Measurements from ENCODE around the gene GRIK2. TPM values are rescaled to one million over a fixed set of nuclear protein-coding genes. Genes with fewer than 3 reads are reported as not detected.

GRIK2 gene
- total and polyA plus RNA-seq, 2 of the 4 experiments (the other 2 are of a cell fraction), result 8.2 to 15.2 TPM

DNA sequence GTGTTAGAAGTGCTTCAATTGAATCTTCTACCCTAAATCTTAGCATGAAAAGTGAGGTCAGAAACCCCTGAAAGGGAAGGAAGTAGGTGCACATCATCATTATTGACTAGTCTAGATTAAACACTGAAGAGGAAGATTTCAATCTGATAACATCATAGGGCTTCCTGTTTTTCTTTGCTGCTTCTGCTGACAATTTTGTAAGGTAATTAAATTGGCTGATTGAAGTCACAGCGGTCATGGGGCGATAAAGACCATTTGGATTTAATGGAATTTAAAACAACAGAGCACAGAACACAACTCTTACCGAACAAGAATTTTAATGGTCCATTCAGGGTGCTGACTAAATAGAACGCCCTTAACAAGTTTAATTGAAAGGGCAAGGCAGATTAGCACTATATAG lies 11.3 kb downstream of the GRIK2 start:
- WGBS, 2 experiments (ENCODE audit: extremely low coverage in 2 of 2, insufficient read length in 1 of 2), result no CpG with 5 or more reads among the region's 4 CpGs
- H3K14ac ChIP-seq (replicated peaks; ENCODE audit: low read depth, low read length), result no peak overlapping the region
- H3K18ac ChIP-seq (ENCODE audit: low read depth, low read length), result no peak overlapping the region
- H4K20me1 ChIP-seq (ENCODE audit: insufficient read depth, low read length), result no peaks in the 10 kb centered on the region
- ChIA-PET CTCF (no interaction called here), POLR2A (ENCODE audit: unreplicated experiment) (interaction anchor here (0.6 kb wide), 1 partner anchor 10 kb away, joined by 4 read pairs; no protein-coding TSS in a partner anchor)
- H2BK120ac ChIP-seq (ENCODE audit: low read depth, low read length), result no peak overlapping the region
- H4K8ac ChIP-seq (ENCODE audit: low read depth in 2 of 2, low read length in 2 of 2), result no peak overlapping the region
- H3K27ac ChIP-seq (ENCODE audit: insufficient read depth, low read length), result no peak overlapping the region
- H3K56ac ChIP-seq (ENCODE audit: extremely low read depth, insufficient read depth, low read length), result no peak overlapping the region
- no peak overlapping the region for H4K5ac ChIP-seq (ENCODE audit: low read depth, low read length)
- no peak for TF ChIP-seq BHLHE40 (IDR thresholded peaks at IDR 0.05; ENCODE audit: low read depth, low read length)
- no peak for TF ChIP-seq RFX5 (IDR thresholded peaks at IDR 0.05; ENCODE audit: low read depth, low read length)
- TF ChIP-seq FOS (IDR thresholded peaks at IDR 0.05; ENCODE audit: low read depth, low read length), result no peak
- no peak overlapping the region for H2AK9ac ChIP-seq (replicated peaks; ENCODE audit: low read depth, low read length, poor library complexity)
- H3K27me3 ChIP-seq (ENCODE audit: control insufficient read depth, insufficient read depth, low read length), result no peaks in the 10 kb centered on the region
- dilution Hi-C loops (cut with HindIII; ENCODE audit: low sequenced_read_pairs, unreplicated experiment) (no loop called here), in situ Hi-C loops (cut with MboI; ENCODE audit: low sequenced_read_pairs) (no loop called here), intact Hi-C loops (cut with micrococcal nuclease) (loop anchor here (5.0 kb wide), 1 partner anchor 38 kb away; no protein-coding TSS in a partner anchor)
- H3K4ac ChIP-seq (ENCODE audit: low read depth, low read length), result no peak overlapping the region
- no peaks in the 10 kb centered on the region for H3K9me1 ChIP-seq (ENCODE audit: insufficient read depth, low read length)
- 0 out of 2 replicates have a peak, but pooled peaks cover 8% of the 10 kb centered on the region for H3K4me1 ChIP-seq (ENCODE audit: control insufficient read depth, insufficient read depth, low read length)
- H4K91ac ChIP-seq (ENCODE audit: insufficient read depth, low read depth, low read length), result no peak overlapping the region
- H3K36me3 ChIP-seq (ENCODE audit: control insufficient read depth, insufficient read depth, low read length), result no peaks in the 10 kb centered on the region; the same call in 1 of the 2 replicates
- H3K9ac ChIP-seq (ENCODE audit: low read depth, low read length), result no peak overlapping the region
- H3K79me1 ChIP-seq (ENCODE audit: low read depth in 1 of 2, low read length in 2 of 2), result peaks cover 0 to 14% of the 10 kb centered on the region in 2 experiments; a peak in 2 of 4 replicates
- H3K23ac ChIP-seq (ENCODE audit: low read depth, low read length), result no peak overlapping the region
- no peak overlapping the region for H2BK20ac ChIP-seq (ENCODE audit: low read depth, low read length)
- H2BK5ac ChIP-seq (ENCODE audit: low read depth, low read length, poor library complexity, severe bottlenecking), result no peak overlapping the region
- ATAC-seq (ENCODE audit: low read depth) (no peak), DNase-seq (no peak)
- H3K4me3 ChIP-seq (ENCODE audit: insufficient read depth, low read depth, low read length), result no peak overlapping the region
- BruUV-seq (replicated peaks), result no TSS peak
- no peak overlapping the region for H2BK15ac ChIP-seq (ENCODE audit: low read depth, low read length)
- H2AK5ac ChIP-seq (ENCODE audit: low read depth, low read length), result no peak overlapping the region
- no peak overlapping the region for H3K4me2 ChIP-seq (ENCODE audit: low read depth, low read length)
- H3K9me3 ChIP-seq (ENCODE audit: control insufficient read depth, insufficient read depth, low read length), result no peaks in the 10 kb centered on the region
- no peak overlapping the region for H2AFZ ChIP-seq (replicated peaks; ENCODE audit: low read length, poor library complexity)

All from IMR-90 (cell line).